DMS114 treated with DMSO at 0.1 percent for 48 hours (cell line): ENCODE measurements around the gene ETS2.

ENCODE experiments used
- DNase-seq: peaks from one replicate; lab custom pipeline; 2025; ENCODE audit not compliant: unreplicated experiment; lab: John Stamatoyannopoulos, UW

Gene ETS2

GRCh38 chr21:38858026-38858811 lies 52.5 kb downstream of the ETS2 start:
- DNase-seq: no peak

GRCh38 chr21:38858812-38859205 lies 53.1 kb downstream of the ETS2 start:
- DNase-seq: no peak

GRCh38 chr21:38859852-38860251 lies 54.1 kb downstream of the ETS2 start:
- DNase-seq: no peak

GRCh38 chr21:38861056-38861455 lies 55.3 kb downstream of the ETS2 start:
- no peak for DNase-seq

GRCh38 chr21:38861989-38862683 lies 56.4 kb downstream of the ETS2 start:
- DNase-seq: no peak

GRCh38 chr21:38863291-38863690 lies 57.6 kb downstream of the ETS2 start:
- DNase-seq: no peak

GRCh38 chr21:38863843-38864363 lies 58.2 kb downstream of the ETS2 start:
- no peak for DNase-seq

- no peak for DNase-seq
Measured at GRCh38 chr21:38864964-38865363, 59.2 kb downstream of the ETS2 start.

GRCh38 chr21:38869196-38869595 lies 63.5 kb downstream of the ETS2 start:
- no peak for DNase-seq

- DNase-seq: no peak
Measured at GRCh38 chr21:38869946-38870345, 64.2 kb downstream of the ETS2 start.
